Epithelial cell of prostate (primary cell): ENCODE results near the gene GALNTL6.
"Not testable (repeated sequence)": the region's sequence is repeated elsewhere in the genome, so short reads cannot be mapped to it uniquely, and the experiment has no call there.

ENCODE experiments used
- DNase-seq: peaks from one replicate; pipeline ENCODE4 v3.0.0-alpha.2; 2011; ENCODE audit warnings: low read depth, low spot score
- H3K27ac ChIP-seq: fragments of 450-650 bp; 2 replicates; pipeline ENCODE4 v1.5.1; 2017; ENCODE audit warnings: mild to moderate bottlenecking

GALNTL6 gene

DNA sequence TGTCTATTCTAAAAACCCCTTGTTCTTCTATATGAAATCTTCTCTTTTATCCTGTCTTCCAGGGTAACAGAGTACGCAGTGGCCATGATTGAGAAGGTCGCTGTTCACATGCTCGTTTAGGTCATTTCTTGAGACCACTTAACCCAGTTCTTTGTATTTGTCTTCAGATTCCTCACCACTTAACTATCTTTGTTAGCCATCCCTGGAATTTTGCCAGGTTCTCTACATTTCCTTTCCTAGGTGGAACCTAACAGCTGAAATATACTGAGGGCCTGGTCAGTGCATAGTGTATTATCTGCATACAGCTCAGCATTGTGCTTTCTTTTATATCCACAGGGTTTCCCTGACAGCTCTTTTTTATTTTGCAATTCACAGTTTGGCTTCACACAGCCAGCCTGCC is 1206.5 kb downstream of the GALNTL6 start:
- no peak overlapping the region for H3K27ac ChIP-seq
- DNase-seq = no peak

DNA sequence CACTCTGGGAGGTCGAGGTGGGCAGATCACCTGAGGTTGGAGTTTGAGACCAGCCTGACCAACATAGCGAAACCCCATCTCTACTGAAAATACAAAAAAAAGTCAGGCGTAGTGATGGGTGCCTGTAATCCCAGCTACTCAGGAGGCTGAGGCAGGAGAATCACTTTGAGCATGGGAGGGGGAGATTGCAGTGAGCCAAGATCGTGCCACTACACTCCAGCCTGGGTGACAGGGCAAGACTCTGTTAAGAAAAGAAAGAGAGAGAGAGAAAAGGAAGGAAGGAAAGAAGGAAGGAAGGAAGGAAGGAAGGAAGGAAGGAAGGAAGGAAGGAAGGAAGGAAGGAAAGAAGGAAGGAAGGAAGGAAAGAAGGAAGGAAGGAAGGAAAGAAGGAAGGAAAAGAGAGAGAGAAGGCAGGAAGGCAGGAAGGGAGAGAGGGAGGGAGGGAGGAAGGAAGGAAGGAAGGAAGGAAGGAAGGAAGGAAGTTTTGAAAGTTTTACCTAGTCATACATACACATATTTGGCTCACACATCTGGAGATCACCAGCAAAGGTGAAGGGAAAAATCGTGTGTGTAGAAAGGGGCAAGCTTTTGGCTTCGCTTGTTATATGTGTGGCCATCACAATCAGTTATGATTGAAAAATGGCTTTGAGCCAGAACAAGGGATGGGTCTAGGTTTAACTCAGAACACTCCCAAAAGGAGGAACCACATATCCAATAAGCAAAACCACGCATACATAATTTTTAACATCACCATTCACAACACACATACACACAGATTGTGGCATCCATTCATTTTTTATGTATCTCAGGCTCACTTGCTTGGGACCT is 1208.8 kb downstream of the GALNTL6 start:
- not testable (repeated sequence) for H3K27ac ChIP-seq, DNase-seq

DNA sequence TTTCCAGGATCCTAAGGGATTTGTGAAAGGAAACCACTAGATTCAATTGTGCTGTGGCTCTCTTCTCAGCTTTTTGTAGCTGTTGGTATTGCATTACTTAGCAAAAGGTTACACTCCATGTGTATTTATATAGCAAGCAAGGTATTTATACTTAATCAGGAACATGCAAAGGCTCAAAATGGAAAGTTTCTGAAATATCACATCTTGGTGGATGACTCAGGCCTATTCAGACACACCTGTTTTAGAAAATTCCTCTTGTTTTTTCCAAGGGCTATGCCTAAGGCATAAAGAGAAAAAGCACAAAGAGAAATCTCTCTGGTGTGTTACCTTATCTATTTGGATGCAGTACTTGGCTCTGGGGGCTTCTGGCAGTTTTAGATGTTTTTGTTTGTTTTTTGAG is 1211.0 kb downstream of the GALNTL6 start:
- H3K27ac ChIP-seq = no peak overlapping the region
- DNase-seq = no peak

DNA sequence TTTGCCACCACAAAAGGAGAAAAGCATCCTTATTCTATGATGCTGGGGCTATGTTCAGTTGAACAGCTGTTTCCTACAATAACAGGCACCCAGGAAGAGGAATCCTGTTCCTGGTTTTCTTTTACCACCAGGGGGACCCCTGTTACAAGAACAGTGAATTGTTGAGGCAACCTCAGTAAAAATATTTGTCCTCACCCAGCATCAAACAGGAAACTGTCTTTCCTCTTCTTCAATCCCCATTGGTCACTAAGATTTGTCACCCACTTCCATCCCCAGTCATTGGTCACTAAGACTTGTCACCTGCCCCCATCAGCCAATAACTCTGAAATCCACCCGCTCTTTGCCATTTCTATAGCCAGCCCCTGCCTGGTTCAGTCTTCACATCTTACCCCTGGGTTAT is 1211.9 kb downstream of the GALNTL6 start:
- no peak for DNase-seq
- no peak overlapping the region for H3K27ac ChIP-seq

DNA sequence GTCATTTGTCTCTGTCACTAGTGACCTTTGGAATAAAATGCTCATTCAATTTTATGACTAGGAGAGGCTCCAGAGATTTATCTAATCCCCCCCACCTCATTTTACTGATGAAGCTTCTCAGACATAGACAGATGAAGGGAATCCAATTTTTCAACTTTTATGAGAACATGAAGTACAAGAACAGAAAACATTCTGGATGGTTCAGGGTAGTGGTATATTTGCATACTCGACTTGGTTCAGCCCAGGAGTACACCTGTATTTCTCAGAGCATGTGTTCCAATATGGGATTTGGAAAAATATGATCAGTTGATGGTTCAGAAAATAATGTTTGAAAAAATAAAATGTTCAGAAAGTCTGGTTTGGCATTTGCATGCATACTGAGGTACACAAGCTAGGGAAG is 1224.0 kb downstream of the GALNTL6 start:
- H3K27ac ChIP-seq = no peak overlapping the region
- no peak for DNase-seq

DNA sequence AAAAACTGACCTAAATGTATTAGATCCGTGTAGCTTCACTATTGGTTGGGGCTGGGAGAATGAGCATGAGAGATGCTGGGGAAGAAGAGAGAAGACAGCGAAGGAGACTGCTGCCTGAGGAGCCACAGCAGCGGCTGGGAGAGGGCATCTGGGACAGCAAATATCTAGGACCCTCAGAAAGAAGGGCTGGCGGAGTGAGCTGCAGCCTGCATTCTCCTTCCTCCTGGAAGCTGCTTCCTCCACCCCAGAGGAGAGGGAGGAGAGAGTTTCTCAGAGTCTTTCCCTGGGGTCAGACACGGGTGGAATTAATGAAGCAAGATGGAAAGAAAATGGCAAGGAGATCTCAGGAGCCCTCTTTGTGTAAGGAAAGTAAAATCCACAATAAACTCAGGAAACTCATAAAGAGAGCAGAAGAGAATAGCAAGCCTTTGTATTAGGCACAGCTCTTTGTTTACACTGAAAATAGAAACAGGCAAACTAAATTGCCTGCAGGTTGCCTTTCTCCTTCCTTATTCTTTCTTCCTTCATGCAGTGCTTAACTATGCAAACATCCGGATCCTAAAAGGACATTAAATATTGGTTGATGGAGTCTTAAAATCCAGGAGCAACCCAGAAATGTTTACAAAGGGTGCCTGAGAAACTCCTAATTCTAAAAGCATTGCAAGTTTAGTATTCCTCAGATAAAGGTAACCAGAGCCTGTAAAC is 1225.1 kb downstream of the GALNTL6 start:
- DNase-seq = no peak
- H3K27ac ChIP-seq = no peak overlapping the region

DNA sequence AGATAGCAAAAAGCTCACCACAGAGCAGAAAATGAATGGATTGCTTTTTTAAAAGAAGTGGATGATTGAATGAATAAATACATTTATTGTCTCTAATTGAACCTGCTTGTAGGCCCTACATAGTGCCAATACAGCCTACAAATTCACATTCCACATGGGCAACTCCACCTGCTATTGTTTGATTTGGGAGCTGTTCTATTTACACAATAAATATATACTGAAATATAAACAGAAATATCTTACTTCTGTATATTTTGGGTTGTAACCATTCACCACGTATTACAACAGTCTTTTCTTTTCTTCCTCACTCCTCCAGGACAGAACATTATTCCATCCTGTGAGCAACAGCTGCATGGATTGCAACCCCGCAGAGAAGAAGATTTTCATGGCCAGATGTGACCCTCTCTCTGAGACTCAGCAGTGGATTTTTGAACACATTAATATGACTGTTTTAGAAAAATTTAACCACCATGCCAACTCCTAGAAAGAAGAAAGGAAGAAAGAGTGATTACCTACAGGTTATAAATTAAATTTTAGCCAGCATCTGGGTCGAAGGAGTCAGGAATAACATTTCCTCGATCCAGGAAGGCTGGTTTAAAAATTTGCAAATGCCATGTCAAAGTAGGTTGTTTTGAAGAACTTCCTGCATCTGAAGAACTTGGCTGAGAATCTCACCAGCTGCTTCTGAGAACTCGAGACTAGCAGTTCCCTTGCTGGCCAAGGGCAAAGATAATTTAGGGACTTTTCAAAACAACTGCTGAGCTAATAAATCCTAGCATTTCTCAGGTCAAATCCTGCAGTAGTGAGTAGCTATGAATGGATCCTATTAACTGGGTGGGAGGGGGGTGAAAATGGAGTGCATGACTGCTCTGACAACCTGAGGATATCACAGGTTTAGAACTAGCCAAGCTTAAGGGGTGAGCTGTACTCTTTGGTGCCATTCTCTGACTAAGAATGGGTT is 1226.7 kb downstream of the GALNTL6 start:
- DNase-seq = no peak

DNA sequence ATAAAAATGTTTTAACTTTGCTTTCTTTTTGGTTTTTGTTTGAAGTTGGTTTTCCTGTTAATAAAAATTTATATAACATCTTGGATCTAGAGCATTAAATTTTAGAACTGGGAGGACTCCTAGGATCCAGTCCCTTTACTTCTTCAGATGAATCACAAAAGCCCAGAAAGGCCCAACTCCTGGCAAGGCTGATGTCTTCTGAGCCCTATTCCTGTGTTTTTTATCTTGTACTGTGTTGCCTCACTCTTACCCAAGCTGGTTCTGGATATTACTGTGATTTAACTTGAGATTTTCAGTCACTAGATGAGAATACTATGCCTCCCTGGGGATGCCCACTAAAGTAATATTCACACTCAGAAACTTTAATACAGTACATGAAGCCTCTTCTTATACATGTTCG is 1228.3 kb downstream of the GALNTL6 start:
- no peak for DNase-seq

More for the DNA sequence above, 1226.7 kb downstream of the GALNTL6 start:
- no peak overlapping the region for H3K27ac ChIP-seq

DNA sequence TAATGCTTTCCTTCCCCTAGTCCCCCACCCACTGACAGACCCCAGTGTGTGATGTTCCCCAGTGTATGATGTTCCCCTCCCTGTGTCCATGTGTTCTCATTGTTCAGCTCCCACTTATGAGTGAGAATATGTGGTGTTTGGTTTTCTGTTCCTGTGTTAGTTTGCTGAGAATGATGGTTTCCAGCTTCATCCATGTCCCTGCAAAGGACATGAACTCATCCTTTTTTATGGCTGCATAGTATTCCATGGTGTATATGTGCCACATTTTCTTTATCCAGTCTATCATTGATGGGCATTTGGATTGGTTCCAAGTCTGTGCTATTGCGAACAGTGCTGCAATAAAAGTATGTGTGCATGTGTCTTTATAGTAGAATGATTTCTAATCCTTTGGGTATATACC is 1228.9 kb downstream of the GALNTL6 start:
- DNase-seq, H3K27ac ChIP-seq: not testable (repeated sequence)

More for the DNA sequence above, 1228.3 kb downstream of the GALNTL6 start:
- no peak overlapping the region for H3K27ac ChIP-seq

DNA sequence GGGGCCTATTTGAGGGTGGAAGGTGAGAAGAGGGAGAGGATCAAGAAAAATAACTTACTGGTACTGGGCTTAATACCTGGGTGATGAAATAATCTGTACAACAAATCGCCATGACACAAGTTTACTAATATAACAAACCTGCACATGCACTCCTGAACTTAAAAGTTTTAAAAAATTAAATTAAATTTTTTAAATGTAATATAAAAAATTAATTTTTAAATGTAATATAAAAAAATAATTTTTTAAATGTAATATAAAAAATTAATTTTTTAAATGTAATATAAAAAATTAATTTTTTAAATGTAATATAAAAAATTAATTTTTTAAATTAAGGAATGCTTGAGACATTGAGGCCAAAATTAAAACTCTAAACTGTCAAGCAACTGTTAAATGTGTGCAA is 1231.1 kb downstream of the GALNTL6 start:
- no peak for DNase-seq
- H3K27ac ChIP-seq = no peak overlapping the region

DNA sequence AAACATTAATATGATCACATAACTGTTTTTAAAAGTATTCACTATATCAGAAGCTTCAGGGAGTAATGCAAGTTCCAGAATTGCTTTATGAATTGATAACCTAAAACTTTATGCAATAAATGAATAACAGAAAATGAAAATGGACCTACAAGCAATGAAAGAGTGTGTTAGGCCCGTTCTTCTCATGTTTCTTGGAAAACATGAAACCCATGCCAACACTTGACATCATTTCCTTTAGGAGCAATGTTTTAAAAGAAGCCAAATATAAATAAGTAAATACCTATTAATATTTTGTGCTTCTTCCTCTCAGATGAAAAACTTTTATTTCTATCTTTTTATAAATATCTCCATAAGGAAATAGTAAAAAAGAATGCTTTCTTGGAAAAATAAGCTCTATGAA is 1232.4 kb downstream of the GALNTL6 start:
- DNase-seq = no peak
- no peak overlapping the region for H3K27ac ChIP-seq

DNA sequence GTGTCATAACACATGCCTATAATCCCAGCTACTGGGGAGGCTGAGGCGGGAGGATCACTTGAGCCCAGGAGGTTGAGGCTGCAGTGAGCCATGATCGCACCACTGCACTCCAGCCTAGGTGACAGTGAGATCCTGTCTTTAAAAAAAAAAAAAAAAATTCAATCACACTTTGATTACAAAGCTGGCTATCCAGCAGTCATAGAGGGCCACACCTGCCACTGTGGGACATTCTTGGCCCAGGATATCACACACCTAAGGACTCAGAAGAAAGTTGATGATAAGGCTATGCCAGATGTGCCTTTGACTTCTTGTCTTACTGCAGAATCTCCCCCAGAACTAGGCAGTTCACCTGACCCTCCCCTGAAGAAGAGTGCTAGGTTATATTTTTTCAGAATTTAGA is 1232.9 kb downstream of the GALNTL6 start:
- no peak for DNase-seq
- H3K27ac ChIP-seq = no peak overlapping the region

DNA sequence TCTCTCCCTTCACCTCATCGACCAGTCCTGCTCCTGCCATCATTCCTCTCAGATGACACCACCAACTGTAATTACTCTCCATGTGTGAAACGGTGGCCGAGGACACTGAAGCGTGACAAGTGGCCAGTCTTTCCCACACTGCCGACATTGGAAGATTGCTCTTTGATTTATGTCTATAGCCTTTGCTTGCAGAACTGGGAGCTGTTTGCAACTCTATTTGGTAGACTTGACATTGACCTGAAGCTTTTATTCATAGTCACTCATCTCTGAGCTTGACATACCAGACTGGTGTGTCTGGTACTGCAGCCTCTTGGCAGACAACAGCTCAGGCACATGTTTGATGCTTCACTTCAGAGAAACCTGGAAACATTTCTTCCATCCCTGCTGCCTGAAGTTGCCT is 1233.6 kb downstream of the GALNTL6 start:
- no peak for DNase-seq

DNA sequence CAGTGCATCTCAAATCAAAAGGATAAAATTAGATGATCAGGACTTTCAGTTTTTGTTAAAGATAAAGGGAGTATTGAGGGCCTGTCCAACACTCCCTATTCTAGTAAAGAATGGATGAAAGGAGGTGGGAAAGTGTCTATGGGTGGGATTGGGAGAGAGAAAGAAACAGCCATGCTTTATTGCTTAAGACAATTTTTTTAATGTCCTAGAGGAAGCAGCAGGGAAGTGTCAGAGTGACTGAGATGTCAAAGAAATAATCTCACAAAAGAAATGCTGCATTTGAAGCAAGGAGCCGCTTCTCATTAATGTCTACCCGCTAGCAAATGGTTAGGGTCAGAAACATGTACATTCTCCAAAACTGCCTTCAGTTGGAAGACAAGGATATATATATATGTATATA is 1238.0 kb downstream of the GALNTL6 start:
- H3K27ac ChIP-seq = no peak overlapping the region
- DNase-seq = no peak

More for the DNA sequence above, 1233.6 kb downstream of the GALNTL6 start:
- H3K27ac ChIP-seq = no peak overlapping the region

DNA sequence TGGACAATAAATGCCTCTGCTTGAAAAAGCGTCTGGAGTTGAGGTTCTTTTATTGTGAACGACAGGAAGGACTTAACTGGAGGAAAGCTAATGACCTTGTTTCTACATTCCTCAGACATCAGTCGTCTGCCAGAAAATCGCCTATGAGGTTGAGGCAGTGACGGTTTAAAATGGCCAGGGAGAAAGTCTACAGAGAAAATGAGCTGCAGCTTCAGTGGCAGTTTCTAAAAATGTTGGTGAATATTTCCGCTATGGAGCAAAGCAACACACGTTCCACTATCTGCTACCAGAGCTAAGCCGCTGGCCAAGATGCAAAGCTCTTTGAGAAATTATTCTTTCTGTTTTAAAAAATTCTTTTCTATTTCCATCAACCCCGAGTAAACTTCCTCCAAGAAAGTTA is 1238.5 kb downstream of the GALNTL6 start:
- no peak for DNase-seq
- H3K27ac ChIP-seq = no peak overlapping the region

DNA sequence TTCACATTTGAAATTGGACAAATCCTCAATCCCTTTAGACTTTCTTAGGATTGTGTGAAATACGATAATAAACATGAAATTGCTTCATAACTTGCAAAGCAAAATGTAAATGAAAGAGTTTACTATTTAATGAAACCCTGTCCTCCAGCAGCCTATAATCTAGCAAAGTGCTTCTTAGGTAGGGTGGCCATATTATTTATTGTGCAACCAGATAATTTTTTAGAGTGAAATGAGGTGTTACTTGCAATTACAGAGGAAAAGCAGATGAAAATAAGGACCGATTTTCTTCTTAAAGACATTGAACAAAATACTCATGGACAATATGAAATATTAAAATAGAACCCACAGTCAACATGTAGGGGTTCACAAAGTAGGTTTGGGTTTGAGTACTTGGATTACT is 1239.2 kb downstream of the GALNTL6 start:
- no peak for DNase-seq
- H3K27ac ChIP-seq = no peak overlapping the region

DNA sequence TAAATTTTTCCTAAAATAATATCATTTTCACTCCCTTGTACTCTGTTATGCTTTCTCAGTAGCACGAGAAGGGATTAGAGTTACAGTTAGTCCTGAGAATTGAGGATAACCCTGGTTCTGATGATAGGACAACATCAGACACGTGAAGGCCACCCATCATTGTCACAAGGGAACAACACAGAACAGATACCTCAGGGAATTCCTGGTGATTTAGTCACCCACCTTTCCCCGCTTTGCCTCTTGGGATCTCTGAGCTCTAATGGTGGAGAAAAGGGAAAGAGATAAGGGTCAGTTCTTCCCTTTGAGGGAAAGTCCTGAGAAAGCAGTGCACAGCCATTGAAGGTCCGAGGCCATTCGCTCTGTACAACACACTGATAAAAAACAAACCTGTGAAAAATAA is 1243.1 kb downstream of the GALNTL6 start:
- no peak overlapping the region for H3K27ac ChIP-seq
- DNase-seq = no peak

DNA sequence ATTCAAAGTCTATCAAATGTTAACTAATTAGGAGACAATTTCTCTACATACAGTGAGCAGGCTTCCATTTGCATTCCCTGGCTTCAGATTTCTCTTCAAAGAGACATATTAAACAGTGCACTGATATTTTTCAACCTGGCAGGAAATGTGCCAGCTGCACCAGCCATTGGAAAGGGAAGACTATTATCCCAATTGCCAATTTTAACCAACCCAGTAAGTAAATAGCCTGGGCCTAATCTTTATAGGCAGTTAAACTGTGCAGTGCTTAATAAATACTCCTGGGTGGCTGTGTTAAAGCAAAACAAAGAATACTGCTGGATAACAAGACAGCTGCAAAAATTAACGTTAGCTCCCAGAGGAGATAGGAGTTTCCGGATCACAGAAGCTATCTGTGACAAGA is 1243.5 kb downstream of the GALNTL6 start:
- DNase-seq = no peak
- H3K27ac ChIP-seq = no peak overlapping the region

DNA sequence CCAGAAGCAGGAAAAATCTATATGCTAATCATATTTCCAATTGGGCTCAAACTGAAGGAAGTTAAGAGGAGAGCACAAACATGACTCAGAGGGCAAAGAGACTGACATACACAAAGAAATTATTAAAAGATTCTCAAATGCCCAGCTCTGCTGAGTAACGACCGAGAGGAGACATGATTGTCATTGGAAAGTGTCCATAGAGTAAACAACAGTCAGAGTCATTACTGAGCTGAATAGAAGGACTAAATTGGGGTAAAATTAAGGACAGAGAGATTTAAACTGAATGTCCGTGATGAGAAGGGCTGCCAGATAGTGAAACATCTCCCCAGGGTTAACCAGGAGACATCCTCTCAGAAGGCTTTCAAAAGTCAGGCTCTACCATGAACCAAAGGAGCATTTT is 1244.2 kb downstream of the GALNTL6 start:
- DNase-seq = no peak
- no peak overlapping the region for H3K27ac ChIP-seq

DNA sequence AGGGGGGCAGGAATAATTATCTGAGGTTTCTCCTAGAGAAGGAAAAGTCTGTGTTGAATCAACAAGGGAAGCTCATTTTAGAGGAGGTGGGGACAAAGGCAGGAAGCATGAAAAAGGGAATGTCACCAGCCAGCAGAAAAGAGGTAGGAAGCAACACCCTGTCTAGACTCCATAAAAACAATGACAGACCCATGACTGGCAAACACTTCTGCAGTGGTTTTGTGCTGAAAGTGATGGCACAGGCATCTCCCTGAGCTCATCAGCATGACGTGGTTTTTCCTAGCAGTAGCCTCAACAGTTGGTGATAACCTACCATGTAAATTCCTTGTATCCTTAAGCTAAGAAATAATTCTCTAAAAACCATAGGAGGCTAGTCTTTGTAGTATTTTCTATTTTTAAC is 1244.7 kb downstream of the GALNTL6 start:
- no peak for DNase-seq
- no peak overlapping the region for H3K27ac ChIP-seq

DNA sequence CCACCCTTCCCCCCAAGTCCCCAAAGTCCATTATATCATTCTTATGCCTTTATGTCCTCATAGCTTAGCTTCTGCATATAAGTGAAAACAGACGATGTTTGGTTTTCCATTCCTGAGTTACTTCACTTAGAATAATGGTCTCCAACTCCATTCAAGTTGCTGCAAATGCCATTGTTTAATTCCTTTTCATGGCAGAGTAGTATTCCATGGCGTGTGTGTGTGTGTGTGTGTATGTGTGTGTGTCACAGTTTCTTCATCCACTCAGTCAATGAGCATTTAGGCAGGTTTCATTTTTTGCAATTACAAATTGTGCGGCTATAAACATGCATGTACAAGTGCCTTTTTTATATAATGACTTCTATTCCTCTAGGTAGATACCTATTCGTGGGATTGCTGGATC is 1248.0 kb downstream of the GALNTL6 start:
- DNase-seq = no peak
- no peak overlapping the region for H3K27ac ChIP-seq
